NB4 (cell line): ENCODE data around the gene C1orf56.

Source experiments
- DNase-seq: peaks from one replicate; pipeline ENCODE4 v3.0.0; 2010; ENCODE audit warnings: low read depth
- H3K4me3 ChIP-seq: one replicate; pipeline ENCODE4 v1.5.1; 2011; ENCODE audit warnings: mild to moderate bottlenecking, low read depth, low read length, moderate library complexity
- CTCF ChIP-seq: IDR thresholded peaks from one replicate; pipeline ENCODE4 v1.5.1; 2012; ENCODE audit warnings: low read depth, low read length
- MYC ChIP-seq: IDR thresholded peaks from 2 replicates; pipeline ENCODE4 v1.6.1; 2011; ENCODE audit warnings: low read depth, low read length
- POLR2A ChIP-seq: IDR thresholded peaks from 2 replicates; pipeline ENCODE4 v1.6.1; 2011; ENCODE audit warnings: mild to moderate bottlenecking; ENCODE audit not compliant: insufficient read length; ENCODE audit errors: extremely low read depth
- TF ChIP-seq, protein P1 (sequence below): IDR thresholded peaks from 2 replicates; pipeline ENCODE4 v1.6.1; 2011; ENCODE audit warnings: low read depth, low read length

The C1orf56 gene

DNA sequence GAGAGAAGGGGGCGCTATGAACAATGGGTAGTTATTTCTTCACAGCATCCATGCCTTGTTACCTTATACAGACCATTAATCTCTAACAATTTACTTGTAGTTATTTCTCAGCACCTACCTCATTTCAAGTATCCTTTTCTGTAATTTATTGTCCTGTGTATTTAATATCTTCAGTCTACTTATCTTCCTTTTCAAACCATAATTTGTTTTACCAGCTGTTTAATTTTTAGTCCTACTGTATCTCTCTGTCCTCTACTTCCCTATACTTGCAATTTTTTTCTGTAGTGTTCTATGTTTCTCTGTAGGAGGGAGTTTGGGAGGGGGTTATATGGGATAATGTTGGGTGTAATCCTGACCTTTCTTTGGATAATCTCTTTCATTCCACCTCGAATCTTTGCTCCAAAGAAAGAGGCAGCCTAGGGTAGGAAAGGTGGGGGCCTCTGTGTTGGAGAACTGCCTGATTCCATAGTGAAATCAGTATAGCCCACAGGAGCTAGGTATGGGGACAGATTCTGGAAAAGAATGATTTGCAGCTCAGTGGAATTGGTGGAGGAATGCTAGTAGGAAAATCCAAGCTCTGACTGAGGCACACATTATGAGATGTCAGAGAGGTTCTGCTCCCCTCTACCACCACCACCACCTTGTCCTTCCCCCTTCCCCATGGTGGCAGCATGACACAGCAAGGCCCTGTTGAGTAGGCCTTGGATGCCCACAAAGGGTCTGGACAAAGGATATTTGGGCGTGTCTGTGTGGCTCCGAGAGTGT is 13.3 kb downstream of the C1orf56 start:
- peak overlapping the region; percentile 99 for H3K4me3 ChIP-seq
- peak; percentile 56 for DNase-seq
- TF ChIP-seq, protein P1, sequence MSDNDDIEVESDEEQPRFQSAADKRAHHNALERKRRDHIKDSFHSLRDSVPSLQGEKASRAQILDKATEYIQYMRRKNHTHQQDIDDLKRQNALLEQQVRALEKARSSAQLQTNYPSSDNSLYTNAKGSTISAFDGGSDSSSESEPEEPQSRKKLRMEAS = no peak
- TF ChIP-seq CTCF = no peak
- no peak for TF ChIP-seq POLR2A
- TF ChIP-seq MYC = no peak

DNA sequence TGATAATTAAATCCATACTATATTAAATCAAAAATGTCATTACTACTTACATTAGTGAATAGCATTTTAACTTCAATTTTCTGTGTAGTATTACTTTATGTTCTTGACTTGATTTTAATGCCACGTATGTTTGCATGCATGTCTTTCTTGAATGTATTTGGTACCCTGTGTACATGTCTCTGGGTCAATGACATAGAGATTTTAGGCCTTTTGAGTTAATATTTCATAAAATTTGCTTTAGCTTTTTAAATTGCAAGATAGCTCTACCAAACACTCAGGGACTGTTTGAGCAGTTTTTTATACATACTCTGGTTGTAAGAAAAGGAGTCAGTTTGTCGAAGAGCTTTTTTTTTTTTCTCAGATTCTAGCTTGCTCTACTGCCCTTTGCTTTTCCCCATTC is 14.2 kb downstream of the C1orf56 start:
- H3K4me3 ChIP-seq = peak overlapping the region; percentile 99
- no peak for DNase-seq
- TF ChIP-seq MYC (no peak), POLR2A (no peak), CTCF (no peak)
- TF ChIP-seq, protein P1 = no peak

DNA sequence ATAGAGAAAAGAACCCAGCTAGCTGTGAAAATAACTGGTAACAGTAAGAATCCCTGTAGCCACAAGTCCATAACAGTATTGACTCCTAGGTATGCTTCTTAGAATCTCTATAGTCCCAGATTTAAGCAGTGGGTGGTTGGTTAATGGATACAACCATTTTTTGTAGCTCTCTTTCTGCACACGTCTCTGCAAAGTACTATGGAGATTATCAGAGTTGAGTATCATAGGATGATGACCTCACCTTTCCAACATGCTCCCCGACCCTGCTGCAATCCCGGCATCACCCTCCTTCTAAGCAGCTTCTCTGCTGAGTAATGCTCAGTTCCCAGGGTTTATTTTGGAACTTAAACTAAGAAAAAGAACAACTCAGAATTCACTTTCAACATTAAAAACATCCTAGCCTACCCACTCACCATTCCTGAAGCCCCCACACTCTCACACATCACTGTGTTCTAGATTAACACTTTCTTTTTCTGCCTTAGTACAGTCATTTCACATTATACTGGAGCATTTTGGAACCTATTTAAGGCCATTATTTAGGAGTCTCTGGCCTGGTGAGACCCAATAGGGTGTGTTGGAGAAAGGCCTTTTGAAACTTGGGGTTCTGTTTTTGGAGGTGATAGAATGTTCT is 15.3 kb downstream of the C1orf56 start:
- TF ChIP-seq POLR2A (no peak), CTCF (no peak), MYC (no peak)
- TF ChIP-seq, protein P1 = no peak
- H3K4me3 ChIP-seq = no peak overlapping the region
- DNase-seq = no peak

GRCh38 chr1:151065089-151065645 is 17.6 kb downstream of the C1orf56 start:
- DNase-seq = no peak
- H3K4me3 ChIP-seq = no peak overlapping the region
- TF ChIP-seq, protein P1 = no peak
- TF ChIP-seq POLR2A (no peak), CTCF (no peak), MYC (no peak)

GRCh38 chr1:151067185-151067584 is 19.6 kb downstream of the C1orf56 start:
- no peak for TF ChIP-seq CTCF
- TF ChIP-seq, protein P1 = no peak
- TF ChIP-seq MYC = no peak
- no peak for TF ChIP-seq POLR2A
- no peak overlapping the region for H3K4me3 ChIP-seq
- no peak for DNase-seq

DNA sequence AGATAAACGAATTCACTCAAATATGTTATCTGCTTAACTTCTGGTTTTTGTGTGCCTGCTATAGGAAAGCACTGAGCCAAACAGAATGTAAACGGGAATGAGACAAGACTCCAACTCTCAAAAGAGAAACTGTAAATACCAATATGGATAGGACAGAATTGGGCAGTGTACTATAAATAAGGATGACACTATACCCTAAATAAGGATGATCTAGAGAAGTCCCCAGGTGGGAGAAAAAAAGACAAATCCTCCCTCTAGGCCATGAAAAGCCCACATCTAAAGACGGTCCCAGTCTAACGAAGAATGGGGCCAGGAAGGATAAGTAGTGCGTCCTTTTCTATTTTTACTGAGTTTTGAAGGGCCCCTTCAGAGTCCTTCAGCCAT is 21.5 kb downstream of the C1orf56 start:
- no peak for DNase-seq
- TF ChIP-seq, protein P1 = no peak
- TF ChIP-seq MYC (no peak), POLR2A (no peak), CTCF (no peak)
- H3K4me3 ChIP-seq = no peak overlapping the region
